Measurements from ENCODE around the gene MRPL54.

The MRPL54 gene

GRCh38 chr19:3723883-3724282, 38.6 kb upstream of the MRPL54 start:
- H3K4me2 ChIP-seq (ENCODE audit: low read length) = no peak overlapping the region
- no peaks in the 10 kb centered on the region for H3K79me2 ChIP-seq (ENCODE audit: low read length)
- H3K4me3 ChIP-seq (ENCODE audit: low read length) = no peak overlapping the region
- H3K27me3 ChIP-seq (ENCODE audit: low read depth, low read length) = peaks cover 13% of the 10 kb centered on the region
- H3K9ac ChIP-seq (ENCODE audit: low read length) = no peak overlapping the region
- no peak overlapping the region for H3K27ac ChIP-seq (ENCODE audit: low read length)
- TF ChIP-seq CTCF (IDR thresholded peaks at IDR 0.05; ENCODE audit: low read depth, low read length) = no peak
- no peak for TF ChIP-seq EZH2phosphoT487 (IDR thresholded peaks at IDR 0.05; ENCODE audit: low read depth)
- H4K20me1 ChIP-seq (ENCODE audit: insufficient read depth, low read length) = no peaks in the 10 kb centered on the region
- no peaks in the 10 kb centered on the region for H3K4me1 ChIP-seq (ENCODE audit: low read length)
- no peak overlapping the region for H2AFZ ChIP-seq (ENCODE audit: low read depth, low read length)
- H3K36me3 ChIP-seq (replicated peaks; ENCODE audit: low read depth, low read length) = no peaks in the 10 kb centered on the region
- no peaks in the 10 kb centered on the region for H3K9me3 ChIP-seq (ENCODE audit: insufficient read depth, low read length)

- H3K27ac ChIP-seq (ENCODE audit: low read length) = no peak overlapping the region
- H2AFZ ChIP-seq (ENCODE audit: low read depth, low read length) = no peak overlapping the region
- no peaks in the 10 kb centered on the region for H3K4me1 ChIP-seq (ENCODE audit: low read length)
- H3K36me3 ChIP-seq (replicated peaks; ENCODE audit: low read depth, low read length) = no peaks in the 10 kb centered on the region
- no peak overlapping the region for H3K4me3 ChIP-seq (ENCODE audit: low read length)
- no peaks in the 10 kb centered on the region for H3K79me2 ChIP-seq (ENCODE audit: low read length)
- no peak for TF ChIP-seq CTCF (IDR thresholded peaks at IDR 0.05; ENCODE audit: low read depth, low read length)
- no peak for TF ChIP-seq EZH2phosphoT487 (IDR thresholded peaks at IDR 0.05; ENCODE audit: low read depth)
- H3K9me3 ChIP-seq (ENCODE audit: insufficient read depth, low read length) = no peaks in the 10 kb centered on the region
- no peak overlapping the region for H3K4me2 ChIP-seq (ENCODE audit: low read length)
- no peaks in the 10 kb centered on the region for H4K20me1 ChIP-seq (ENCODE audit: insufficient read depth, low read length)
- peaks cover 10% of the 10 kb centered on the region for H3K27me3 ChIP-seq (ENCODE audit: low read depth, low read length)
- no peak overlapping the region for H3K9ac ChIP-seq (ENCODE audit: low read length)
Measured at GRCh38 chr19:3725121-3725520, 37.4 kb upstream of the MRPL54 start.

- no peaks in the 10 kb centered on the region for H4K20me1 ChIP-seq (ENCODE audit: insufficient read depth, low read length)
- H3K27me3 ChIP-seq (ENCODE audit: low read depth, low read length) = peaks cover 6% of the 10 kb centered on the region; the same call in 1 of the 2 replicates
- H3K27ac ChIP-seq (ENCODE audit: low read length) = no peak overlapping the region
- H3K79me2 ChIP-seq (ENCODE audit: low read length) = no peaks in the 10 kb centered on the region
- H3K9me3 ChIP-seq (ENCODE audit: insufficient read depth, low read length) = no peaks in the 10 kb centered on the region
- H2AFZ ChIP-seq (ENCODE audit: low read depth, low read length) = no peak overlapping the region
- H3K9ac ChIP-seq (ENCODE audit: low read length) = no peak overlapping the region
- H3K4me3 ChIP-seq (ENCODE audit: low read length) = no peak overlapping the region
- no peaks in the 10 kb centered on the region for H3K36me3 ChIP-seq (replicated peaks; ENCODE audit: low read depth, low read length)
- TF ChIP-seq CTCF (IDR thresholded peaks at IDR 0.05; ENCODE audit: low read depth, low read length) (no peak), EZH2phosphoT487 (IDR thresholded peaks at IDR 0.05; ENCODE audit: low read depth) (no peak)
- H3K4me1 ChIP-seq (ENCODE audit: low read length) = no peaks in the 10 kb centered on the region
- no peak overlapping the region for H3K4me2 ChIP-seq (ENCODE audit: low read length)
Measured at GRCh38 chr19:3725640-3726310, 36.7 kb upstream of the MRPL54 start.

GRCh38 chr19:3730457-3730958, 32.0 kb upstream of the MRPL54 start:
- no peak overlapping the region for H3K27ac ChIP-seq (ENCODE audit: low read length)
- H3K4me1 ChIP-seq (ENCODE audit: low read length) = no peaks in the 10 kb centered on the region
- H3K79me2 ChIP-seq (ENCODE audit: low read length) = no peaks in the 10 kb centered on the region
- H3K36me3 ChIP-seq (replicated peaks; ENCODE audit: low read depth, low read length) = no peaks in the 10 kb centered on the region
- TF ChIP-seq EZH2phosphoT487 (IDR thresholded peaks at IDR 0.05; ENCODE audit: low read depth) = no peak
- TF ChIP-seq CTCF (IDR thresholded peaks at IDR 0.05; ENCODE audit: low read depth, low read length) = no peak
- no peak overlapping the region for H3K4me2 ChIP-seq (ENCODE audit: low read length)
- no peak overlapping the region for H2AFZ ChIP-seq (ENCODE audit: low read depth, low read length)
- H4K20me1 ChIP-seq (ENCODE audit: insufficient read depth, low read length) = no peaks in the 10 kb centered on the region
- no peaks in the 10 kb centered on the region for H3K9me3 ChIP-seq (ENCODE audit: insufficient read depth, low read length)
- H3K27me3 ChIP-seq (ENCODE audit: low read depth, low read length) = peaks cover 4% of the 10 kb centered on the region; the same call in 1 of the 2 replicates
- H3K4me3 ChIP-seq (ENCODE audit: low read length) = no peak overlapping the region
- no peak overlapping the region for H3K9ac ChIP-seq (ENCODE audit: low read length)
